GM21786 (cell line): Measurements from ENCODE around the gene CFAP44.
"Not testable (repeated sequence)": the region's sequence is repeated elsewhere in the genome, so short reads cannot be mapped to it uniquely, and the experiment has no call there.

Source experiments
- ATAC-seq: cut with Tn5 transposase; IDR thresholded peaks from one replicate; pipeline ENCODE4 v1.9.1; 2021; ENCODE audit not compliant: unreplicated experiment

The CFAP44 gene

DNA sequence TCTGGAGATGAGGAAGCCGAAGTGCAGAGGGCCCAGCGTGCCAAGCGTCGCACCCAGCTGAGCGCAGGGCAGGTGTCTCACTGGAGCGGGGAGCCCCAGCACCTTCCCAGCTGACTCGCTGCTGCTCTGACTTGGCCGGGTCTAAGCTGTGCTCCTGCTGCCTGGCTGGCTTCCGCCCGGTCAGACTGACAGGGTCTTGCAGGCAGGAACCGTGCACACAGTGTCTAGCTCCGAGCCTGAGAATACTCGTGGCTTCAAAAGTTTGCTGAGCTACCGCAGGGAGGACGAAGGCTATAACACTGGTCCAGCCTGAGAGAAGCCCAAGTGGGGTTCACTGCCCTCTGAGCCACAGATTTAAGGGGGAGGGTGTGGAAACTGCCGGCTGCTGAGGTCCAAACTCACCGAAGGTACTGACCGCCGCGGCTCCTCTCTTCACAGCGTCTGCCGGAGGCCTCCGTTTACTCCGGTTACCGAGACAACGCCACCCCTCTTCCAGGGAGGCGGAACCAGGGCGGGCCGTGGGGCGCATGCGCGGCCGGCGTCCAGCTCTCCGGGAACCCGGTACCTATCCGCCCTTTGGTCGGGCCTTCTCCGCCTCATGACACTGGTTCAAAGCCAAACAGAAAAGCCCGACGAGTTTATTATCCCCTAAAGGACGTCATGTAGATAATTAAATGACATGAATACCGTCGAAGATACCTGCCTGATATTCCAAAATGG is at the start of gene CFAP44:
TSS of gene CFAP44 (minus strand) at position 443 of the 720 bp plus-strand sequence. CDS start 7,829 bp downstream, outside the sequence.
- ATAC-seq = peak; percentile 52

- no peak for ATAC-seq
Observed at GRCh38 chr3:113485161-113485609, 43.9 kb upstream of the CFAP44 start.

DNA sequence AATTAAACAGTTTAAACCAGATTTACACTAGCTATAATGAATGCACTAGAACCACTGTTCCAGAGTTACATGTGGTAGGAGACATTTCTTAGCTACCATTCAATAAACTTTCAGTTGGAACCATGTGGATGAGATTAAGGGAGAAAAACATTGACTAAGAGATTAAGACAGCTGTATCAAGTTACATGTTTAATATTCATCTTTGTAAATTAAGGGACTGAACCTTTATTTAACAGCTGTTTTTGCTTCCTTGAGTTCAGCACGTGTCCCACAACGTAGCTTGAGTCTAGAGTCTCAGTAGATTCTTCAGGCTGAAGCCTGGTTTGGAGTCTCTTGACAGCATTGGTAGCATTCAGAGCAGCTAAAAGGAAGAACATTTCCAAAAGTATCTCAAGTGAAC is 27.2 kb upstream of the CFAP44 start:
- ATAC-seq = no peak

DNA sequence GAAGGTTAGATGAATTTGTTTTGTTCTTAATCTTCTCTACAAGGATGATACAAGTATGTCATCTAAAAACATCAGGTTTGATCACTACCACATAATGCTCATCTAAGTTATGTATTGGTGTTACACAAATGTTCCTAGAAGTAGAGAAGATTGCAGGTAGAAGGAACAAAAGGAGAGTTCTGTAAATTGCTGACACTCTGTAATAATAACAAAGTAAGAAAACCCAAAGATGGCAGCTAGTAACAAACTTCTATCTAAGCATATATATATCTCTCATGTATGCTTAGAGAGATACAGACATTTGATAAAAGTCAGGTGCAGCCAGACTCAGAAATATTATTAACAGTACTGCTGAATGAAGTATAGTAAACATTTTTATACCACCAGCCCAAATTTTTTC is 20.2 kb upstream of the CFAP44 start:
- no peak for ATAC-seq

DNA sequence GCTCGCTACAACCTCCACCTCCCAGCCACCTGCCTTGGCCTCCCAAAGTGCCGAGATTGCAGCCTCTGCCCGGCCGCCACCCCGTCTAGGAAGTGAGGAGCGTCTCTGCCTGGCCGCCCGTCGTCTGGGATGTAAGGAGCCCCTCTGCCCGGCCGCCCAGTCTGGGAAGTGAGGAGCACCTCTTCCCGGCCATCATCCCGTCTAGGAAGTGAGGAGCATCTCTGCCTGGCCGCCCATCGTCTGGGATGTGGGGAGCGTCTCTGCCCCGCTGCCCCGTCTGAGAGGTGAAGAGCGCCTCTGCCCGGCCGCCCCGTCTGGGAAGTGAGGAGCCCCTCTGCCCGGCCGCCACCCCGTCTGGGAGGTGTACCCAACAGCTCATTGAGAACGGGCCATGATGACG is 17.3 kb upstream of the CFAP44 start:
- ATAC-seq = not testable (repeated sequence)

GRCh38 chr3:113455446-113455845 is 14.2 kb upstream of the CFAP44 start:
- ATAC-seq = no peak

- ATAC-seq = no peak
Observed at GRCh38 chr3:113454630-113455029, 13.3 kb upstream of the CFAP44 start.

DNA sequence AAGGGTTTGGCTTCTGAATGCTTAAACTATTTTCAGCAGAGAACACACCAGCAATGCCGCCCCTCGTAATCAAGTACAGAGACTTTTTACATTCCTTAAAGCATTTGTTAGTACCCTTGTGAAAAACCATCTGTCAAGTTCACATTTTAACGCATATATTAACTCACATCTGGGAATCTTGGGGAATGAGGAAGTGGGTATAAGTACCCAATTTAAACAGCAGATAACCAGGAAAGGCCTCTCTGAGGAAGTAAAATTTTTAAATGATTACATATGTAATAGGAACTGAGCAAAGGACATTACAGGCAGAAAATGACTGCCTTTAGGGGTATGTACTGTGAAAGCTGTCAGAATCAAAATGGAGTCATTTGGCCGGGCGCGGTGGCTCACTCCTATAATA is 12.8 kb upstream of the CFAP44 start:
- ATAC-seq = no peak

DNA sequence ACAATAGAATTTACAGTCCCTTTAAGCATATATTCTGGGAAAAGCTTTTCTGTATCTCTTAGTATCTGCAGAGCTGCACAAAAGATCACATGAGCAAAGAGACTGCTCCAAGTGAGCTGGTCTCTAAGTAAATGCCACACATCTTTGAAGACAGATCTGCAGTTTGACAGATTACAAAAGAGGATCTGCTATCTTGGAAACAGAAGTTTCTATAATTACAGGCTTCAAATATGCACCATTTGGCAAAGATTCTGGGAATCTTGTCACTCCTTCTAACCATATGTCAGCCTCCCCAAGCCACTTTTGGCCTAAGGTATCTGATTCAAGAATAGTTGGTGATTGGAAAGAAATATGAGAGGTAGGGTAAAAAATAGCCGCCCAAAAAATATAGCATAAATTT is 9.6 kb upstream of the CFAP44 start:
- ATAC-seq = no peak

- no peak for ATAC-seq
Observed at GRCh38 chr3:113439606-113440005, 1.7 kb downstream of the CFAP44 start.

- no peak for ATAC-seq
Observed at GRCh38 chr3:113438224-113438623, 3.1 kb downstream of the CFAP44 start.

DNA sequence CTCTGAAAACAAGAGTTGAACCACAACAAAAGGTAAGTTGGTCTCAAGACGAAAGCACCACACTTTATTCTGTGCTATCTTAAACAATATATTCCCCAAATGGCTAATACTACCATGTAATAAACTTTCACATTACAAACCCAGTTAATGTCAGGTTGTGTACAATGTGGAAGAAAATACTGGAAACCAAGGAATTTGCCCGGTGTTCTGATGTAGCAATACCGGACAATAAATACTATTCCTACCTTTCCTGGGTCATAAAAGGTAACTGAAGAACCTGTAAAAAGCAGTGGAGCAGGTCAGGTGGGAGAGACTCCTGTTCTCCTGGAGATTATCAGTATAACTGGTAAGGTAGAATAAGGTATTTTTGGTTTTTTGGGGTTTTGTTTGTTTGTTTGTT is 3.9 kb downstream of the CFAP44 start:
- ATAC-seq = no peak

GRCh38 chr3:113436809-113437208 is 4.5 kb downstream of the CFAP44 start:
- ATAC-seq = peak; percentile 65

GRCh38 chr3:113431811-113432210 is 9.5 kb downstream of the CFAP44 start:
- ATAC-seq = no peak

DNA sequence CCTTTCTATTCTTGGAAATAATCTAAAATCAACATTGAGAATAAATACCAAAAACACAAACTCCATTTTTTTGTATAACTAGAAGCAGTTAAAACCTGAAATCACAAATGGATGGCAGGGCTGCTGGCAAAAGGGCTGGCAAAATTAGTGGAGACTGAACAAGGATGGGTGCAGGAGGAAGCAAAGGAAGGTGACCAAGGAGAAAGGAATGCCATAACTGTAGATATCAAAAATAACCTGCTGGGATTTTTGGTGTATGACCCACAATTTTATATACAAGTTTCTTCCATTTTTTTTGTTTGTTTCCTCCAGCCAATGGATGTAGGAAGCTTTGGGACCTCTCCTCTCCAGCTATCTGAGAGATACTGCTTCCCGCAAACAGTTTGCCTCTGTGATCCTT is 12.7 kb downstream of the CFAP44 start:
- no peak for ATAC-seq

GRCh38 chr3:113423699-113424098 is 17.6 kb downstream of the CFAP44 start:
- peak; percentile 84 for ATAC-seq

DNA sequence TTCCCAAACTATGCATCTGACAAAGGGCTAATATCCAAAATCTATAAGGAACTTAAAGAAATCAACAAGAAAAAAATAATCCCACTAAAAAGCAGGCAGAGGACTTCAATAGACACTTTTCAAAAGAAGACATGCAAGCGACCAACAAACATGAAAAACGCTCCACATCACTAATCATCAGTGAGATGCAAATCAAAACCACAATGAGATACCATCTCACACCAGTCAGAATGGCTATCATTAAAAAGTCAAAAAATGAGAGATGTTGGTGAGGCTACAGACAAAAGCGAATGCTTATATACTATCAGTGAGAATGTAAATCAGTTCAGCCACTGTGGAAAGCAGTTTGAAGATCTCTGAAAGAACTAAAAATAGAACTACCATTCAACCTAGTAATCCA is 20.2 kb downstream of the CFAP44 start:
- no peak for ATAC-seq

DNA sequence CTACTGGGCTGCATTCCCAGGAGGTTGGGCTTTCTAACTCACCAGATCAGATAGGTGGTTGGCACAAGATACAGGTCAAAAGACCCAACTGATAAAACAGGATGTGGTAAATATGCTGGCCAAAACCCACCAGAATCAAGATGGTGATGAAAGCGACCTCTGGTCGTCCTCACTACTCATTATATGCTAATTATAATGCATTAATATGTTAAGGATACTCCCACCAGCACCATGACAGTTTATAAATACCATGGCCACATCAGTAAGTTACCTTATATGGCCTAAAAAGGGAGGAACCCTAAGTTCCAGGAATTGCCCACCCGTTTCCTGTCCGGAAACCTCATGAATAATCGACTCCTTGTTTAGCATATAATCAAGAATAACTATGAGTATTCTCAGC is 31.6 kb downstream of the CFAP44 start:
- no peak for ATAC-seq

GRCh38 chr3:113405180-113405579 is 36.1 kb downstream of the CFAP44 start:
- ATAC-seq = no peak

DNA sequence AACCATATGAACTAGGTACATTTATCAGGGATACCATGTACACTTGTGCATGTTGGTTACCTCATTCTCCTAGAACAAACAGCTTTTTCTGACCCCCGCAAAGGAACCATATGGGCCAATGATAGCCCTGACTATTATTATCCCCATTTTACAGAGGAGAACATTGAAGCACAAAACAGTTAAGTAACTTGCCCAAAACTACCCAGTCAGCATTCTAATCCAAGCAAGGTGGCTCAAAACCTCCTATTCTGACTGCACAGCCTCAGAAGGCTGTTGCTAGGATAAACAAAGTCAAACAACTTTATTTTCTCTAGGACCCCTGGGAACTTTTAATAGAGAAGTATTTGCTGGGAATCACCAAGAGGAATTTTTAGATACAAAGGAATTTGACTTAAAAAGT is 36.7 kb downstream of the CFAP44 start:
- ATAC-seq = no peak
